Left forelimb (tissue), 1 donor: Measurements from ENCODE around the gene PLEKHG4.

ENCODE experiments used
- DNase-seq: peaks from one replicate; pipeline ENCODE4 v3.0.0-alpha.2; 2018; ENCODE audit warnings: low spot score

The PLEKHG4 gene

DNA sequence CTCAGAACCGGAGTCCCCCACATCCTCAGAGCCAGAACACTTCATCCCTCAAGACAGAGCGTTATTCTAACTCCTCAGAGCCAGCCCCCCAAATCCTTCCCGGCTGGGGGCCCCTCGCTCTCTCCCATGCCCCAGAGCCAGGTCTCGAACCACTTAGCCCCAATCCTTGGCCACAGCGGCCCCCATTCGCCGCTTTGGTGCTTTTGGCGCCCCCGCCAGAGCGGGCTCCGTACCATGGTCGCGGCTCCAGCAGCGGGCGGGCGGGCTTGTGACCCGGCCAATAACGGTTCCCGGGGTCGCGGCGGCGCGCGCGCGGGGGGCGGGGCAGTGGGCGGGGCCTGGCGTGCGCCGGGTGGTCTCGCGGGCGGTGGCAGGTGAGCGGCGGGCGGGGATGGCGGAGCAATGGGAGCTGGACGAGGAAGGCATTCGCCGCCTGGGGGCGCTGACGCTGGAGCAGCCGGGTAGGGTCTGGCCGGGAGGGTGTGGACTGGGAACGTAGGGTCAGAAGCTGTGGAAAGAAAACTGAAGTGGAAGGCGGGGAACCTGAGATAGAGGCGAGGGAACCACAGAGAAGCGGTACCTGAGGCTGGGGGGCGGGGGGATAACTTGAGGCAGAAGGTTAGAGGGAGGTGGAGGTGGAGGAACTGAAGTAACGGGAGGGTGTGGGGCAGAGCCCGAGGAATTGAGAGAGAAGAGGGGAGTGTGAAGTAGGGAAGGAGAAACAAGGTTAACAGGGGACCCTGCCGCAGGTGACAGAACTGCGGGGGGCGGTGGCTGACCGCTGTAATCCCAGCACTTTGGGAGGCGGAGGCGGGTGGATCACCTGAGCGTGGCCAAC is 47.4 kb downstream of the PLEKHG4 start, which contains the start of the genes KCTD19 and LRRC36:
KCTD19 (minus strand) TSS at position 270 of the 838 bp plus-strand sequence; CDS start at position 236, 34 bp downstream.
LRRC36 (plus strand) TSS at position 344 of the 838 bp plus-strand sequence; CDS start at position 392, 48 bp downstream.
- DNase-seq = no peak

DNA sequence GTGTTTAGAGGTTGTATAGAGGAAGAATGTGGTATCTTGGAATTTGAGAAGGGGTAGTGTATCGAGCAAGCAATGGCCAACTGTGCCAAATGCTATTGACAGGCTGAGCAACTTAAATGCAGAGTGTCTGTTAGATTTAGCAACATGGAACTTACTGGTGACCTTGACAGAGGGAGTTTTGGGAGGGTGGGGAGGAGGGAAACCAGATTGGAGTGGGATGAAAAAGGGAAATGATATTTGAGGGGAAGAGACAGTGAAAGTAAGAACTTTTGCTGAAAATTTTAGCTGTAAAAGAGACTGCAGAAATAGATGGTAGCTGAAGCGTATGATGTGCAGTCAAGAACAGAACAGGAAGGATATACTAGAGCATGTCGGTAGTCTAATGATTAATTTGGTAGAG is 48.4 kb downstream of the PLEKHG4 start:
- no peak for DNase-seq

DNA sequence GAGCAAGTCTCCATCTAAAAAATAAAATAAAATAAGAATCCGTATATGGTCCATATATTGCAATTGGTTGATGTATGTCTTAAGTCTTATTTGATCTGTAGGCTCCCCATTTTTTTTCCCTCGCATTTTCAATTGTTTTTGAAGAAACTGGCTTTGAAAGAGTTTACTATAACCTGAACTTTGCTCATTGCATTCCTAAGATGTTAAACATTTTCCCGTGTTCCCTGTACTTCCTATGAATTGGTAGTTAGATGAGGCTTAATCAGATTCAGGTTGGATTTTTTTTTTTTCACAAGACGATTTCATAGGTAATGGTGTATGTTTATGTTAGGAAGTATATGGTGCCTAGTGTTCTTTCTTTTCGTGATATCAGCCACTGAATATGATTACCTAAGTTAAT is 50.6 kb downstream of the PLEKHG4 start:
- no peak for DNase-seq

GRCh38 chr16:67333315-67333714 is 54.0 kb downstream of the PLEKHG4 start:
- no peak for DNase-seq

DNA sequence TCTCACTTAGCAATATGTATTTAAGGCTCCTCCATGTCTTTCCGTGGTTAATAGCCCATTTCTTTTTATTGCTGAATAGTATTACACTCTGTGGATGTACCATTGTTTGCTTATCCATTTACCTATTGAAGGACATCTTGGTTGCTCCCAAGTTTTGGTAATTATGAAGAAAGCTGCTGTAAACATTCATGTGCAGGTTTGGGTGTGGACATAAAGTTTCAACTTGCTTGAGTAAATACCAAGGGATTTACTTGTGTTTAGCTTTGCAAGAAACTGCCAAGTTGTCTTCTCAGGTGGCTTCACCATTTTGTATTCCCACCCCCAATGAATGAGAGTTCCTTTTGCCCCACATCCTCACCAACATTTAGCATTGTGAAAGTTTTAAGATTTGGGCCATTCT is 56.8 kb downstream of the PLEKHG4 start:
- no peak for DNase-seq

DNA sequence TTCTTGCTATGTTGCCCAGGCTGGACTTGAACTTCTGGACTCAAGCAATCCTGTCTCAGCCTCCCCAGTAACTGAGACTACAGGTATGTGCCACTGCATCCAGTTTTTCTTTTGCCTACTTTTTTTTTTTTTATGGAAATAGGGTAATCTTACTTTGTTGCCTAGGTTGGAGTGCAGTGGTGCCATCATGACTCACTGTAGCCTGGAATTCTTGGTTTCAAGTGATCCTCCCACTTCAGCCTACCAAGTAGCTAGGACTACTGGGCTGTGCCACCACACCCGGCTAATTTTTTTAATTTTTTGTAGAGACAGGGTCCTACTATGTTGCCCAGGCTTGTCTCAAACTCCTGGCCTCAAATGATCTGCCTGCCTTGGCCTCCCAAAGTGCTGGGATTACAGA is 57.3 kb downstream of the PLEKHG4 start:
- no peak for DNase-seq
